Transverse colon (tissue), 4 donors: Measurements from ENCODE around the gene CES4A. TPM values are rescaled to one million over a fixed set of nuclear protein-coding genes. Genes with fewer than 3 reads are reported as not detected.
"Not testable (repeated sequence)": the region's sequence is repeated elsewhere in the genome, so short reads cannot be mapped to it uniquely, and the experiment has no call there.

Experiments used
- DNase-seq: peaks from one replicate; pipeline ENCODE4 v3.0.0-alpha.2; 2019
- H3K27ac ChIP-seq, 4 donors: fragments of 200-600 bp; sonication (generic); 2 replicates each; pipeline ENCODE4 v1.5.1; 2016 to 2018; ENCODE audit warnings: inconsistent platforms in 4 of 4
- H3K27me3 ChIP-seq: fragments of 200-600 bp; sonication (generic); 2 replicates; pipeline ENCODE4 v1.5.1; 2017; ENCODE audit warnings: inconsistent platforms
- H3K36me3 ChIP-seq, 4 donors: fragments of 200-600 bp; sonication (generic); 2 replicates each; pipeline ENCODE4 v1.5.1; 2017 to 2019; ENCODE audit warnings: inconsistent platforms in 4 of 4
- H3K4me1 ChIP-seq, 4 donors: fragments of 200-600 bp; sonication (generic); 2 replicates each; pipeline ENCODE4 v1.5.1; 2017 to 2020; ENCODE audit warnings: inconsistent platforms in 4 of 4
- H3K4me3 ChIP-seq, 4 donors: fragments of 200-600 bp; sonication (generic); 1 replicate in 1 of 4; 2 replicates in 3 of 4; pipeline versions ENCODE4 v1.5.1 to v1.6.1; 2017 to 2019; ENCODE audit warnings: inconsistent platforms in 4 of 4
- H3K9me3 ChIP-seq, 2 donors: fragments of 200-600 bp; sonication (generic); 2 replicates each; pipeline ENCODE4 v1.5.1; 2017 to 2019; ENCODE audit warnings: inconsistent platforms in 2 of 2
- EP300 ChIP-seq: sonication (generic); formaldehyde crosslinking; IDR thresholded peaks from one replicate; pipeline ENCODE4 v1.6.1; 2017; ENCODE audit warnings: antibody characterized with exemption, low read depth
- POLR2A ChIP-seq: fragments of 450-650 bp; IDR thresholded peaks from one replicate; pipeline ENCODE4 v1.6.1; 2016; ENCODE audit warnings: antibody characterized with exemption, mild to moderate bottlenecking, moderate library complexity
- POLR2AphosphoS5 ChIP-seq, 3 donors: sonication (generic); formaldehyde crosslinking; IDR thresholded peaks; one replicate each; pipeline ENCODE4 v1.6.1; 2016; ENCODE audit warnings: antibody characterized with exemption in 3 of 3
- WGBS, 2 donors: methylation state at CpG; one replicate each; pipeline ENCODE4 v1.1.5; 2018; ENCODE audit warnings: low coverage in 1 of 2; 5-methylcytosine and 5-hydroxymethylcytosine counted together
- in situ Hi-C, 4 donors: fragments of 200-750 bp; cut with MboI; loops; one replicate each; pipeline versions ENCODE4 v1.15.0 to v1.15.1; 2017; ENCODE audit warnings: low sequenced_read_pairs in 3 of 4, low pct_ligation_motif_present in 1 of 4, low pct_unique_long_range_greater_than_20kb in 1 of 4
- intact Hi-C: fragments of 100-400 bp; cut with DNase I; formaldehyde crosslinking; loops from one replicate; pipeline ENCODE4 v1.15.1; 2023; ENCODE audit warnings: low total_unique reads
- total RNA-seq, 4 donors: library from RNA; depleted of rRNA; stranded (reverse); fragments of >200 nt; gene quantifications; one replicate each; pipeline ENCODE4 v1.1.0, GENCODE V29; 2016
- TF ChIP-seq, protein P1 (sequence below), 5 experiments: fragments of 200-600 bp in 3 of 5; fragments of 450-650 bp in 2 of 5; sonication (generic) in 3 of 5; IDR thresholded peaks; 1 replicate in 2 of 5; 2 replicates in 3 of 5; pipeline ENCODE4 v1.5.1; 2016 to 2017; ENCODE audit warnings: antibody characterized with exemption in 5 of 5, inconsistent platforms in 3 of 5, mild to moderate bottlenecking in 2 of 5, moderate library complexity in 1 of 5

CES4A gene
- total RNA-seq, 4 donors from 2014 or later: 9.7 to 24.7 (median 15.7) TPM

DNA sequence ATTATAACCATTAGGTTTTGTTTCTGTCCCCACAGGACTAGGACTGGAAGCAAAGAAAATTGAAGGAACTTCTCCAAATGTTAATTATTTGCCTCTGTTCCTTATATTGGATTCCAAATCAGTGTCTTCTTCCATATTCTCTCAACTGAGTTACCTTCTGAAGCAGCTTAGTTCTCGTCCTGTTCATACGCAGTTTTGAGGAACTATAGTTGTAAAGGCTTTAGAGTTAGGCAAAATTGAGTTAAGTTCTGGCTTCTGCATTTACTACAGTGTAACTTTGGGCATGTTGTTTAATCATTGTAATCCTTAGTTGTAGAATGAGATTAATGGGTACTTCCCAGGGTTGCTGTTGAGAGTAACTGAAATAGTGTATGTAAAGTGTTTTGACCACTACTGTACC is 51.8 kb downstream of the CES4A start:
- no peaks in the 10 kb centered on the region for H3K9me3 ChIP-seq
- in situ Hi-C loops (no loop called here), intact Hi-C loops (no loop called here)

DNA sequence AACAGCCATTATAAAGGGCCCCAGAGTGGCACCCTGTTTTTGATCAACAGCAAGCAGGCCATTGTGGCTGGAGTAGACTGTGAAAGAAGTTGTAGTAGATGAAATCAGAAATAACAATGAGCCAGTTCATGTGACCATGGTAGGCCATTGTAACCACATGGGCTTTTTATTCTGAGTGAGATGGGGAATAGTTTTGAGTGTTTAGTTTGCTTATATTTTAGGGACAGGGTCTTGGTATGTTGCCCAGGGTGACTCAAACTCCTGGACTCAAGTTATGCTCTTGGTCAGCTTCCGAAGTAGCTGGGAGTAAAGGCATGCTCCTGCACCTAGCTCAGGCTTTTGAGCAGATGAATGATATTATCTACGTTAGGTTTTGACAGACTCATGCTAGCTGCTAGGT is 52.5 kb downstream of the CES4A start:
- DNase-seq: no peak
- H3K27me3 ChIP-seq: no peaks in the 10 kb centered on the region
- intact Hi-C loops (no loop called here), in situ Hi-C loops (no loop called here)
- peaks cover 0 to 13% (median 2%) of the 10 kb centered on the region in 4 donors for H3K4me1 ChIP-seq
- TF ChIP-seq, protein P1, sequence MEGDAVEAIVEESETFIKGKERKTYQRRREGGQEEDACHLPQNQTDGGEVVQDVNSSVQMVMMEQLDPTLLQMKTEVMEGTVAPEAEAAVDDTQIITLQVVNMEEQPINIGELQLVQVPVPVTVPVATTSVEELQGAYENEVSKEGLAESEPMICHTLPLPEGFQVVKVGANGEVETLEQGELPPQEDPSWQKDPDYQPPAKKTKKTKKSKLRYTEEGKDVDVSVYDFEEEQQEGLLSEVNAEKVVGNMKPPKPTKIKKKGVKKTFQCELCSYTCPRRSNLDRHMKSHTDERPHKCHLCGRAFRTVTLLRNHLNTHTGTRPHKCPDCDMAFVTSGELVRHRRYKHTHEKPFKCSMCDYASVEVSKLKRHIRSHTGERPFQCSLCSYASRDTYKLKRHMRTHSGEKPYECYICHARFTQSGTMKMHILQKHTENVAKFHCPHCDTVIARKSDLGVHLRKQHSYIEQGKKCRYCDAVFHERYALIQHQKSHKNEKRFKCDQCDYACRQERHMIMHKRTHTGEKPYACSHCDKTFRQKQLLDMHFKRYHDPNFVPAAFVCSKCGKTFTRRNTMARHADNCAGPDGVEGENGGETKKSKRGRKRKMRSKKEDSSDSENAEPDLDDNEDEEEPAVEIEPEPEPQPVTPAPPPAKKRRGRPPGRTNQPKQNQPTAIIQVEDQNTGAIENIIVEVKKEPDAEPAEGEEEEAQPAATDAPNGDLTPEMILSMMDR (IDR thresholded peaks at IDR 0.05): no peak
- TF ChIP-seq POLR2A (no peak), EP300 (no peak)
- H3K36me3 ChIP-seq: peaks cover 0 to 8% (median 0%) of the 10 kb centered on the region in 4 donors
- no peak overlapping the region for H3K4me3 ChIP-seq
- no peak overlapping the region for H3K27ac ChIP-seq
- no peaks in the 10 kb centered on the region for H3K9me3 ChIP-seq
- WGBS, 2 donors: 88 to 100% methylated on average over 1 to 2 of the region's 2 CpGs

More for the DNA sequence above, 51.8 kb downstream of the CES4A start:
- Histone ChIP-seq H3K27me3 (no peaks in the 10 kb centered on the region), H3K36me3 (peaks cover 0 to 8% (median 0%) of the 10 kb centered on the region in 4 donors), H3K4me3 (no peak overlapping the region), H3K27ac (no peak overlapping the region), H3K4me1 (peaks cover 0 to 14% (median 3%) of the 10 kb centered on the region in 4 donors)
- WGBS, 2 donors: 83 to 92% methylated on average over 2 of the region's 2 CpGs
- TF ChIP-seq, protein P1 (IDR thresholded peaks at IDR 0.05): no peak
- no peak for TF ChIP-seq EP300
- no peak for TF ChIP-seq POLR2AphosphoS5 (IDR thresholded peaks at IDR 0.05)
- TF ChIP-seq POLR2A: no peak
- no peak for DNase-seq

DNA sequence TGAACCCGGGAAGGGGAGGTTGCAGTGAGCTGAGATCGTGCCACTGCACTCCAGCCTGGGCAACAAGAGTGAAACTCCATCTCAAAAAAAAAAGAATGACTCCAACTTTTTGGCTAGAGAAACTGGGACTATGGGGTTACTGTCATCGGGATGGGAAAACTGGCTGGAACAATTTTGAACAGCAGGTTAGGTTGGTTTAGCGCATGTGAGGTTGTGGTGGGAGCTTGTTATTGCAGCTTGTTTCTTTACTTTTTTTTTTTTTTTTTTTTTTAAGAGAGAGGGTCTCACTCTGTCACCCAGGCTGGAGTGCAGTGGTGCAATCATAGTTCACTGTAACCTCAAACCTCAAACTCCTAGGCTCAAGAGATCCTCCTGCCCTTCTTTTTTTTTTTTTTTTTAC is 53.1 kb downstream of the CES4A start:
- DNase-seq, H3K36me3 ChIP-seq, H3K4me1 ChIP-seq, in situ Hi-C loops, intact Hi-C loops, H3K27me3 ChIP-seq, H3K4me3 ChIP-seq, H3K9me3 ChIP-seq, H3K27ac ChIP-seq: not testable (repeated sequence)
- 96 to 100% methylated on average over 4 of the region's 4 CpGs for WGBS, 2 donors

DNA sequence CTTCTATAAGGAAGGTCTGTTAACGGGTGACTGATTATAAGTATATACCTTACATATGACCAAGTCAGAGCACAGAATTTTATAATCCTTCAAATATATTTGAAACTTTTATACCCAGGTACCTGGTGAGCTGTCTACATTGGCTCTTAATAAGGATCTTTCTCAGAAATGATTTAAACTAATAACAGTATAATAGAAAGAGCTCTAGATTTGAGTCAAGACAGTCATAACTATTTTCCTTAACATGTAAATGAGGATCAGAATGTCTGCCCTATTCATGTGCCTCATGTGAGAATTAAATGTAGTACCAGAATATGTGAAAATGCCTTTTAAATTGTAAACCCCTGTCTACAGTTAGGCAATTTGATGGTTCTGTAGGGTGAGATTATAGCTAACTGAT is 55.0 kb downstream of the CES4A start:
- H3K4me3 ChIP-seq: no peak overlapping the region
- DNase-seq: no peak
- intact Hi-C loops (no loop called here), in situ Hi-C loops (no loop called here)
- H3K27ac ChIP-seq: no peak overlapping the region
- H3K4me1 ChIP-seq: peaks cover 0 to 9% (median 0%) of the 10 kb centered on the region in 4 donors
- 94 to 100% methylated on average over 1 of the region's 1 CpG for WGBS, 2 donors
- TF ChIP-seq, protein P1 (IDR thresholded peaks at IDR 0.05): no peak
- TF ChIP-seq POLR2A (no peak), EP300 (no peak), POLR2AphosphoS5 (IDR thresholded peaks at IDR 0.05) (no peak)
- H3K27me3 ChIP-seq: no peaks in the 10 kb centered on the region
- peaks cover 0 to 5% (median 0%) of the 10 kb centered on the region in 4 donors for H3K36me3 ChIP-seq
- H3K9me3 ChIP-seq: no peaks in the 10 kb centered on the region

DNA sequence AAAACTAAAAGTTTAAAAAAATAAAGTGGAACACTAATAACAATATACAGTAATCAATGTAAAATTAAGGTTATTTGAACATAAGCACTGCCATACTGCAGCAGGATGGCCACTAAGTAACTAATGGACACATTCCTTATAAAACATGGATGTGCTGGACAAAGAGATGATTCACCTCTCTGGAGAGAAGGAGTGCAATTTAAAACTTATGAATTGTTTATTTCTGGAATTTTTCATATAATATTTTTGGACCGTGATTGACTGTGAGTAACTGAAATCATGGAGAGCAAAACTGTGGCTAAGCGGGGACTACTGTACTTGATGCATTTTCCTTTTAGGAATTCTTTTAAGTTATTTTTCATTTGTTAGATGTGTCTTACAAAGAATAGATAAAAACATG is 62.4 kb downstream of the CES4A start:
- in situ Hi-C loops: no loop called here
- 88 to 93% methylated on average over 2 of the region's 2 CpGs for WGBS, 2 donors
- H3K4me3 ChIP-seq: no peak overlapping the region

More for the DNA sequence above, 62.4 kb downstream of the CES4A start:
- no peaks in the 10 kb centered on the region for H3K27me3 ChIP-seq
- H3K27ac ChIP-seq: no peak overlapping the region
- intact Hi-C loops: no loop called here
- no peak for DNase-seq
- H3K4me1 ChIP-seq: no peaks in the 10 kb centered on the region
- no peaks in the 10 kb centered on the region for H3K9me3 ChIP-seq
- H3K36me3 ChIP-seq: no peaks in the 10 kb centered on the region
- TF ChIP-seq EP300 (no peak), POLR2A (no peak), POLR2AphosphoS5 (IDR thresholded peaks at IDR 0.05) (no peak)
- TF ChIP-seq, protein P1 (IDR thresholded peaks at IDR 0.05): no peak
